ENCODE measurements around the gene MACO1.
"Not testable (repeated sequence)": the region's sequence is repeated elsewhere in the genome, so short reads cannot be mapped to it uniquely, and the experiment has no call there.

The MACO1 gene

DNA sequence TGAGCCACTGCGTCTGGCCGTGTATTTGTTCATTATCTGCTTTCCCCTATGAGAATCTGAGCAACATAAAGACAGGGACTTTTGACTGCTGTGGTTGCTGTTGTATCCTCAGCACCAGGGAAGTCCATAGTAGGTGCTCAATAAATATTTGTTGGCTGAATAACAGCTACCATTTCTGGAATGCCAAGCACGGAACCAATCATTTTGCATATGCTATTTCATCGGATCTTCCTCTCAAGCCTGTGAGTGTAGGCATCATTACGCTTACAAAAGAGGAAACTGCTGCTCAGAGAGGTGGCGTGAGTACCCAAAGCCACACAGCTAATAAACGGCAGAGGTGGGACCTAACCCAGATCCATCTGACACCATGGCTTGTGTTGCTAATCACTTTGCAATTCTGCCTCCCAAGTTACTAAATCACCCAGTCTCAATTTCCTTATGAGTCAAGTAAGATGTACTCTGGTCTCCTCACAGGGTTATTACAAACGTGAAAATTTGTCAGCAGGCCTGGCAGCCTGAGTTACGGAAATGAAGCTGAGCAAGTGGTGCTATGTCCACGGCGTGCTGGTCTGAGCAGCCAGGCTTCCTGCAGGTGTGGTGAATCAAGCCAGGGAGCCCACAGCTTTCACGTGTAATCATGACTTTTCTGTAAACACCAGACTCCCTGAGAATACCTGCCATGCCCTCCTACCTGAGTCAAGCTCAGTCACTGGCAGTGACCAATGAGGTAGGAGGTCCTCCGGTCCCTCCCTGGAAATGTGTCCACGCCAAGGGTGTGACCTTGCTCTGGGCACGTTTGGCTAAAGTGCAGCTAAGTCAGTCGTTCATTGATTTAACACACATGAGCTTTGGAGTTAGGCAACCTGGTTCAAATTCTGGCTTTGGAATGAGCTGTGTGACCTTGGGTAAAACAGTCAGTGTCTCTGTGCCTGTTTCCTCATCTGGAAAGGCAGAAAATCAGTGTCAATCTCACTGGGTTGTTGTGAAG is 5.3 kb upstream of the MACO1 start:
- no peak for DNase-seq

DNA sequence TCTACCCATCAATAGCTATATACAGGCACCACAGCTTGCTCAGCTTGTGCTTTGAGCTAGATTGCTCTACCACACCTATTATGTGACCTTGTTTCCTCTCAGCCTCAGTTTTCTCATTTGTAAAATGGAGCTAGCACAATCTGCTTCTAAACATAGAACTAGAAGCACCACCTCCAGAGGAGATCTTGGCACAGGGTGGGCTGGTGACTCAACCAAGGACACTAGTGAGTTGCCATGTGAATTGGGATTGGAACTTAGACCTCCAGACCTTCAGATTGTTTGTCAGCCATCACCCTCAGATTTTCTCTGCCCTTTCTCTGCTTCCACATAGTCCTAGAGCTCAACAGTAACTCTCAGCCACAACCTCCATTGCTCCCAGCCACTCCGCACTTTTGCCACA is 3.0 kb upstream of the MACO1 start:
- no peak for DNase-seq

DNA sequence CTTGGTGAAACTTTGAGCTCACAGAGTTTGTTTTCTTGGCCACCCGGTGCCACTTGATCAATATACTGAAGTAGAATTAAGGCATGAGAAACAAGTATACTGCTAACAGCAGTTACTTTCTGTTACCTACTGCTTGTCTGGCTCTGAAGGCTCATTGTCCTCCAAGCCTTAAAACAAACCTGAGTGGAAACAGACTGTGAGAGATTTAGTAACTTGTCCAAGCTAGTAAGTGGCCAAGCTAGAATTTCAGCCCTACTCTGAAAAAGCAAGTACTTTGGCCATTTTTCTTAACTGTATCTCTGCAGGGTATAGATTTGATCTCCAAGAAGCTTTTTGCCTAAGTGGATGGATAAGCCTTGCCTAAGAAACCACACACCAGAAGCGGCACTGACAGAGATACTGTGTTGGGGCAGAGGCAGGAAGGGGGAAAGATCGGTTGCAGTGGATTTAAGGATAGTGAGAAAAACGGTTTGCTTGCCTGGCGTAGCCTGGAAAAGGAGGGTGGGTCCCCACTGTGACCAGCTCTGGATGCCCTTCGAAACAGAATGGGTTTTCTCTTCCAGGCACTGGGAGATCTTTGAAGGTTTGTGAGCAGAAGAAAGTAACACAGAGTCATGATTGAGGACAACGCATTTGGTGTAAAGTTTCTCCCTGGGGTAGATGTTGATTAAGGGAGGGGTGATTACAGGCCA is 2.1 kb upstream of the MACO1 start:
- no peak for DNase-seq

DNA sequence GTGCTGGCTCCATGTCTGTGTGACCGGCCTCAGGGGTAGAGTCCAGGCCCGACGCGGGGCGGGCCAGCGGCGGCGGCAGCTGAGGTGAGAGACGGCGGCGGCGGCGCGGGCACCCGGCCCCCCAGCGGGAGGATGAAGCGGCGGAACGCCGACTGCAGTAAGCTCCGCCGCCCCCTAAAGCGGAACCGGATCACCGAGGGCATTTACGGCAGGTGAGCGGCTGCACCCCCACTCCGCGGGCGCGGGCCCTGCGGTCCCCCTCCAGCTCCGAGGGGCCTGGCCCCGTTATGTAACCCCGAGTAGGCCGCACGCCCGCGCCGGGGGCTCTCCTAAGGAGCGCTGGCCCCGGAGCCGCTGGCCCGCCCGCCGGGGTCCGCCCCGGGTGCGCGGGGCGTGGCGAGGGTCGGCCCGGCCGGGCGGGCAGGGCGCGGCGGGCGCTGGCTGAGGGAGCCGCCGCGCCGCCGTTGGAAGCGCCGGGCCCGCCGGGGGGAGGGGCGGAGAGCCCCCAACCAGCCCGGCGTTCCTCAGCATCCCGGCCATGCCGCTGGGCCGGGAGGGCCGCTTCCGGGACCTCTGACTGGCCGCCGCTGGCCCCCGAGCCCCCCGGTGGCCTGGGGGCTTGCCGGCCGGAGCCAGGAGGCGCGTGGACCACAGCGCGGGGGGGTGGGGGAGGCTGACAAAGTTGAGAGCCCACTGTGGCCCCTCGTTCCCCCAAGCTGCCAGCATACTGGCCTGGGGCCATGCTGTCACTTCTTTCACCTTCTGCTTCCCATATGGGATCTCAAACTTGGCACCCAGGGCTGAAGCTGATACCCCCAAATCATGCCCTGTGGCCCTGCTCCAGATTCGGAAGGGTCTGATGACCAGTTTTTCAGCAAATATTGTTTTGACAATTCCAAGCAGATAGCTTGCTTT is 527 bp downstream of the MACO1 start:
- DNase-seq, result no peak

DNA sequence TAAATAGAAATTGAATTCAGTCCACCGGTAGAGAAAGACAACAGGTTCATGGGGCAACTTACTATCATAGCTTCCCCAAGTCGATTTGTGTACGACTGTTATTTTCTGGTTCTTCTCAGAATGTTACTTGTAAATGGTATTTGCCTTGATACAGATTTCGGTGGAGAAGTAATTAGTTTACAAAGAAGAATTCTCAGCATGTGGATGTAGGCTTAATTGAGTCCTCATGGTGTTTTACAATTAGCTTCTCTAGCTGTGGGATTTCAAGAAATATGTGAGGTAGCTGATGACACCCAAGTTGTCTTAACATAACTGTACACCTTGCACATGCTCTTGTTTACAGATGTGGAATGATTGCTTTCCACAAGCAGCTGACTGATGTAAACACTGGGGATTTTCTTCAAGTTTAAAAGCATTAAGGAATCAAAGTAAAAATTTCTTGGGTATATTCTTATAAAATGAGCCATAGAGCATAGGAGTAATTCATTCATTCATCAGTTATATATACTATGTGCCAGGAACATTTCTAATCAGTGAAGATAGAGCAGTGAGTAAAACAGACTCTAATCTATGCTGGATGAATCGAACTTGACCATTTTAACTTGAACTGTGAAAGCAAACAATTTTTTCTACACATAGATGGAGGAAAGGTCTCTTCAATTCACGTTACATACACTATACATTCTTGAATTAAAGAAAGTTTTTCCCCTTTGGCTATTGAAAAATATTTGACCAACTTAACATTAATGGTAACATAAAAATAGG is 1.4 kb downstream of the MACO1 start:
- DNase-seq, result no peak

DNA sequence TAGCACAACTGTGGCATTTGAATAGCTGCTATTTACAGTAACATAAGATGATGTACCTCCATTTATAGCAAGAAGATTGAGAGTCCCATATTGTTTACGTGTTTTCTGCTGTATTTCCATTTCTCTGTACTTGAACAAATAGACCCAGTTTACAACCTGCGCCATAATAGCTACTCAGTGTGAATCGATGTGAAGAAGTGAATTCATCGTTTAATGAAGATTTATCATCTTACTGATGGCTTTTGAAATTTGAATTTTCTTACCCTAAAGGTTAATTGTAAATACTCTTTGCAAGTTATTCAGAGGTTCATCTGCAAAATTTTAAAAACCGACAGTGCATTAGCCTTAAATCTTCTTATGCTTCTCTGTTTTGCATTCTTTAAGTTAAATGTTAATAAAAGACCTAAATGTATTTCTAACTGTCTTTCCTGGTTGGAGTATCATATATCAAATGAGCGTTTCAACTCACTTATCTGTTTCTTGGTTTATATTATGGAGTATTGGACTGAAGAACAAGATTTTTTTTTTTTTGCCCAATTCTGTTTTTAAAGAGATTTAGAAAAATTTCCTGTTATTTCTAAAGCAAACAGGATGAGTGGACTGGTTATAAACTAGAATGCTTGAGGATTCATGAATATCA is 2.2 kb downstream of the MACO1 start:
- no peak for DNase-seq

DNA sequence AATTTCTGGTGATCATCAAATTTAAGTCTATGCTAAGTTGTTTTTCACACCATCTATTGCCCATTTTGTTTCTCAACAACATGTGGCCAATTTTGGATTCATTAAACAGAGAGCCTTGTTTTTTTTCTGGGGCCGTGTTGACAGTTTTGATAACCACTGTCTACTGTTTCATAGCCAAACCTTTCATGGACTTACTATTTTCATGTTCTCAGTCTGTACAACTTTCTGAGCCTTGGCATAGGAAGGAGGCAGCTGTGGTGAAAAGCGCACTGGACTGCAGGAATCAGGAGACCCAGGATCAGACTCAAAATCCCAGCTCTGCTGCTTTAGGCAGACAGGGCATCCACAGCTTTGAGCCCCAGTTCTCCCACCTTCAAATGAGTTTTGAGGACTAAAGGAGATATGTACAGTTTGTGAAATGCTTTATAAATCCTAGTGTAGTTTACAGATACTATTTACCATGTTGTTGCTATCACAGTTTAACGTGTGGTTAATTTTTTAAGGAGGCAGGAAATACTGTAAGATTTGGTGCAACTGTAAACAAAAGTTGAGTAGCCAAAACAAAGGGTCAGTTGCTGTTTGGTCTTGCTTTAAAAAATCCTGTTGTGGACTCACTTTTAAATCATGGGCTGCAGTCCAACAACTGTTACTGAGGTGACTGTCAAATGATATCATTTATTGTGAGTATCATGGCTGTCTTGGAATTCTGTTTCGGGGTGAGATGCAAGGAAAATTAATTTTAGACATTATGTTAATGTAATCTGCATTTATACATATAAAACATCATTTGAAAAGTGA is 2.9 kb downstream of the MACO1 start:
- no peak for DNase-seq

DNA sequence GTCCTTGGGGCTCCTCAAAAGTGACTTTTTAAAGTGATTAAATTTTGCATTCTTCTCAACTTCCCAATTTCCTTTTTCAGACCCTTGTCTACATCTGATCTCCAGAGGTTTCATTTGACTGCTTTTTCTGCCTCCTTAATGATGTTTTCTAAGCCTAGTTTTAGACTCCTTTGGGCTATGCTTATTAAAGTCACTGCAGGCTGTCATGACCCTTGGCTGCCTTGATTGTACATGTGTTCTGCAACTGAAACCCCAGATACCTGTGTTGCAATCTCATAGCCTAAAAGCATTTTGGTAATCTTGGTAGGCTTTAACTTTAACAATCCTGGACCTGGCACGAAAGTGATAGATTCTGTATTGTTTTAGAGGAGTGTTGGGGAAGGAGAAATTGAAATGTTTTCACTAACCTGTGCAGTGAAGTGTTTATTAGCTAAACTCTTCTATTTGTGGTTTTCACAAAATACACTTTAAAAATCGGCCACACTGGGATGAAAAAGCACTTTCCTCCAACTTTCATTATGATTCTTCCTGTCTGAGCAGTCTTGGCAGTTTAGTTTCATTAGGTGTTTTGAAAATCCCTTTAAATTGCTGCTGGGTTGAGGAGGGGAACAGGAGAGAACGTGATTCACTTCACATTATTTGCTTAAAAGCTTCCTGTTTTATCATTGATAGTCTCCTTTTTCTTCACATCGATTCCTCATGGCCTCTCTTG is 4.9 kb downstream of the MACO1 start:
- DNase-seq, result no peak

DNA sequence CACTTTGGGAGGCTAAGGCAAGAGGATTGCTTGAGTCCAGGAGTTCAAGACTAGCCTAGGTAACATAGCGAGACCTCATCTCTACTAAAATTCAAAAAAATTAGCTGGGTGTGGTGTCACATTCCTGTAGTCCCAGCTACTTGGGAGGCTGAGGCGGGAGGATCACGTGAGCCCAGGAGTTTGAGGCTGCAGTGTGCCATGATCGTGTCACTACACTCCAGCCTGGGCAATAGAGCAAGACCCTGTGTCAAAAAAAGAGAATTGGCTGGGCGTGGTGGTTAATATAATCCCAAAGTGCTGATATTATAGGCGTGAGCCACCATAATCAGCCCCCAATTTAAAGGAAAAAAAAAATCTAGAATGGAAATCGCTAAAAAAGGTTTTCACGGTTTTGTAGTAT is 7.0 kb downstream of the MACO1 start:
- no peak for DNase-seq

DNA sequence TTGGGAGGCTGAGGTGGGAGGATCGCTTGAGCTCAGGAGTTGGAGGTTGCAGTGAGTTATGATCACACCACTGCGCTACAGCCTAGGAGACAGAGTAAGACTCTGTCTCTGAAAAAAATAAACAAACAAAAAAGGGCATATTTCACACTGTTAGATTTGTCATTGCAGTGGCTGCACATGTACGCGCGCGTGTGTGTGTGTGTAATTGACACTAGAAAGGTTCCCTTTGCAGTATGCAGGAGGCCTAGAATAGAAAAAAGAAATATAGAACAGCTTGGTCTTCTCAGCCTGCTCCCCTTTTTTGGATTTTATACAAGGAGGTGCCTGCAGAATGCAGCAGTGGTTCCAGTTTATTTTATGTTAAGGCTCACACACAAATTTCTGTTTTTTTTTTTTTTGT is 8.6 kb downstream of the MACO1 start:
- DNase-seq, result no peak

DNA sequence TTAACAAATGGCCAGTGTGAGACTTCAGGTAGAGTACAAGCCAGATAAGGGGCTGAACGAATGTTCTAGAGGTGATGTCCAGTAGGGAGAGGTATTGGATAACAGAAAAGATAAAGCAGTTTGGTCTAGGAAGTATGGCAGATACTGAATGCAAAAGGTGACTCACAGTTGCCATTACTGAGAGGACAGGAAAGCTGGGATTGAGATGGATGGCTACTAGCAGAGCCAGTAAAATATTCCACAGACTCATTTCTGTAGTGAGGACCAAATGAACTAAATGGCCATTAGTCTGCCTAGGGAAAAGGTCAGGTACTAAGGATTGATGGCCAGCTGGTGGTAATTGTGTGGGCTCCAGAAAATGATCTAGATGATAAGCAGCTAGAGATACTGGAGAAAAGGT is 11.5 kb downstream of the MACO1 start:
- no peak for DNase-seq

DNA sequence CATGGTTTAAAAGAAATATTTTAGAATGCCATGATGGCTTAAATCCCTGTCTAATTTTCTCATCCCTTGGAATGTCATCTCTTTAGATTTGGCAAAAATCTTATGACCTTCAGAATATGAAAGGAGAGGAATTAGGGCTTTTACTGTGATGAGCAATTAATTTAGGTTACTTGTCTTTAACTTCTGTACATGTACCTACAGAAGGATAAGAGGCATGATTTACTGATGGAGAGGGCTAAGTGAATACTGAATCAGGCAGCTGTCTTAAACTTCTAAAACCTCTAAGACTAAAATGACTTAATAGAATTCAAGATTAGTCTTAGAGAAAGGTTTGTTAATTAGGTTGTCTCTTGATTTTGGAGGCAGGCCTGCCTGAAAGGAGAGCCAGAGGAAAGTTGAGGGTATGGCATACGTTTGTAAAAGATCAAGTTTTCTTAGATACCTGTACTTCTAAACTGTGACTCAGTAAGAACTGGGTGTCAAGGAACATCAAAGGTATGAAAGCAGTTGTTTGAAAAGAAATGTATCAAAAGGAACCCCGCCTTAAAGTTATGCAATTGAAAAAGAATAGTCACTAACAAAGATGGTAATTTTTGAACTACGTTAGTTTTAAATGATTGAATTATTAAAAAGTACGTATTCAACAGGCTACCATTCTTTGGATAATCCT is 12.5 kb downstream of the MACO1 start:
- no peak for DNase-seq

DNA sequence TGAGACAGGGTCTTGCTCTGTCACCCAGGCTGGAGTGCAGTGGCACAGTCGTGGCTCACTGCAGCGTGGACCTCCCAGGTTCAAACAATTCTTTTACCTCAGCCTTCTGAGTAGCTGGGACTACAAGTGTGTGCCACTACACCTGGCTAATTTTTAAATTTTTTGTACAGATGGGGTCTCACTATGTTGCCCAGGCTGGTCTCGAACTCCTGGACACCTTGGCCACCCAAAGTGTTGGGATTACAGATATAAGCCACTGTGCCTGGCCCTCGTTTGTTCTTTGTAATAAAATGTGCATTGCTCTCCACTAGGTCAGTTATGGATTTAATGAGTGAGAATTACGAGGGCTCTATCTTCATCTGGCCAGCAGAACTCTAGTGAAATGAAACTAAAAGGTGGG is 13.9 kb downstream of the MACO1 start:
- not testable (repeated sequence) for DNase-seq

DNA sequence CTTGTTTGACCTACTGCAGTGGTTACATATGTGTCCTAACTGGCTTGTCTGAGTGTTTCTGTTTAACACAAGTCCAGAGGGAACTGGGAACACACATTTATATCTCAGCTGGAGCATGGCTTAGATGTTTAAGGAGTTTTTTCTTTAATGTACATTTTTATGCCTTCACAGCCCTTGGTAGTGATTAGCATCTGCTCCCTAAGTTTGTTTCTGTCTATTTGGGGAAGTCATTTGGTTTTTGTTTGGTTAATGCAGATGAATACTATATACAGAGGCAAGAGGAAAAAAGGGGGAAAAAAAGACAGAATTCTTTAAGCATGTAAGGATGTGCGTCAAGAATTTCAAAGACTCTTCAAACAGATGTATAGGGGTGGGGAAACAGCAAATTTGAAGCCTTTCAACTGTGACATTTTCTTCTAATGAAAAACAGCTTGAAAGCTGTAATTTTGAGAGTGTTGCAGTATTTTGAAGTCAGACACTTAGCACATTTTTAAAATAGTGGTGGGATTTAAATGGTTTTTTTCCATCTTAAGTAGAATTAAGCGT is 15.4 kb downstream of the MACO1 start:
- no peak for DNase-seq

DNA sequence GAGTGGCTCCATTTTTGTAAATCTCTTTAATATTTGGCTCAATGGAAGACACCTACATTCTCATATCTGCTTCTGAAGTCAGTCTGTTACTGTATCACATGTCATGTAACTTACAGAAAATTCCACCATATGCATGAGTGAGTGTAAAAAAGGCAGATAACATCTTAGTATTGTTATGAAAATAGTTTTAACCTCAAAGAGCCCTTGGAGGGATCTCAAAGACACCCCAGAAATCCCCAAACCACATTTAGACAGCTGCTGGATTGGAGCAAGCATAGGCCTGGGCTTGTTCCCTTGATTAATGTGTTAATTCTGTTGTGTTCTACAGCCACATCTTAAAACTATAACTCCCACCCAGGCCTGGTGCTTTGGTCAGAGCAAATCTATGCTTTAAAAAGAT is 16.9 kb downstream of the MACO1 start:
- DNase-seq, result no peak

DNA sequence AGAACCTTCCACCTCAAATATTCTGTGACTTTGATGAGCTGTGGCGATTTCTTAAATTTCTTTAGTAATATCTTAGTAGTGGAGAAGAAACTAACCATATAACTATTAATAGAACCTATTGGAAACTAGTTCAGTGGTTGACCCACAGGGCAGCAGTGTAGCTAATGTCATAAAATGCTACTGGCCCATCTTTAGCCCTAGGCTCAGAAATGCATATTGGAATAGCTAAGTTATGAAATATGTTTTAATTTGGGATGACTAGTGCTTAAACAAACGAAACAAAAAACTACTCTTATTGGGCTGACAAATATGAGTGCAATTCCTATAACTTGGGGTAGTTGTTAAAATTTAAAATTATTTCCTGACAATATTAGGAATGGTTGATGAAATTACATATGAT is 20.2 kb downstream of the MACO1 start:
- no peak for DNase-seq

DNA sequence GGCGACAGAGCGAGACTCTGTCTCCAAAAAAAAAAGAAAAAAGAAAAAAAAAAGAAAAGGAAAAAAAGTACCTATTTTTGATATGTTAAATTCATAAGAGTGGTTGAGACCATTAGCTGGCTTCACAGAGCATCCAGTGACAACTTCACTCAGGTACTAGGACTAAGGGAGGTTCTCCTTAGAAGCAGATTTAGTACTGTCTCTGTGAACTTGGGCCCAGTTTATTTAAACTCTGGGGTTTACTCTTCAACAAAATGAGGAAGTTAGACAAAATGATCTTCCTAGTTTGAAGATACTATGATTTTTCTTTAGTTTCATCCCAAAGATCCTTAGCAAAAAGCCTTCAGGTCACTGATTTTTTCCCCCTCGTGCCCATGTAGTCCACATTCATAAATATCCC is 21.2 kb downstream of the MACO1 start:
- DNase-seq, result no peak

DNA sequence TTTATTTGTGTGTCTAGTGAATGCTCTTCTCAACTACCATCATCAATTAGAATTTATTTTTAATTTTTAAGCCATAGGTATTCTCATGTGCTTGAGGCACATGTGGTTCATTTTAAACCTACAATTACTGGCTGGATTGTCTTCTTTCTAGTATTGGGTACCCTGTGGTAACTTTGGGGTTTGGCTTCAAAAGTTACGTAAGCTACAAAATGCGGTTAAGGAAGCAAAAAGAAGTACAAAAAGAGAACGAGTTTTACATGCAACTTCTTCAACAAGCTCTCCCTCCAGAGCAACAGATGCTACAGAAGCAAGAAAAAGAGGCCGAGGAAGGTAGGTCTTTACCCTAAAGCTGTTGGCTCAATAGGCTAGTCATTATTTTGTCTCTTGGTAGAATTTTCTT is 25.8 kb downstream of the MACO1 start:
- DNase-seq, result no peak

DNA sequence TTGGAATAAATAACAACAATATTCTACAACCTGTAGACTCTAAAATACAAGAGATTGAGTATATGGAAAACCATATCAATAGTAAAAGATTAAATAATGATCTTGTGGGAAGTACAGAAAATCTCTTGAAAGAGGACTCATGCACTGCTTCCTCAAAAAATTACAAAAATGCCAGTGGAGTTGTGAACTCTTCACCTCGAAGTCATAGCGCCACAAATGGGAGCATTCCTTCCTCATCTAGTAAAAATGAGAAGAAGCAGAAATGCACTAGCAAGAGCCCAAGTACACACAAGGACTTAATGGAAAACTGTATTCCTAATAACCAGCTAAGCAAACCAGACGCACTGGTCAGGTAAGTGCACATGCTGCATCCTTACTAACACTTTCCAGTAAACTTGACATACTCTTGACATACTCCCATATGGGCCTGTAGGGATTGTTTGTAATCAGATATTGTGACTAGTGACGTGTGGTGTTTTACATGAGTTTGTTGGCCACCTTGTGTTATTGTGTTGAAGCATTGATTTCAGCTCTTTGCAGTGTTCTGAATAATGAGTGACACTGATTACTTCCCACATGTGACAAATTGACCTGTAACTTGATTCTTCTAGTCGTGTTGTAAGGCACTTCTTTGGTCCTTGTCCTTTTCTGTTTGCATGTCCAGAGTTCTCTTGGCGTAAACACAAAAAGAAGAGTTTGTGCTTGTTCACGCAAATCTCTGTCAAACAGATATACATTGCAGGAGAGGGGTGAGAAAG is 28.0 kb downstream of the MACO1 start:
- DNase-seq, result no peak

Data from GDM1 (cell line).